ENCODE results near the gene POC1A. TPM values are rescaled to one million over a fixed set of nuclear protein-coding genes. Genes with fewer than 3 reads are reported as not detected.

POC1A gene
- total RNA-seq, 1 donor from 2014 or later: 4.7 TPM

GRCh38 chr3:52137311-52137710, 16.9 kb downstream of the POC1A start:
- H3K27me3 ChIP-seq (ENCODE audit: control insufficient read depth, insufficient read depth, low read length): no peaks in the 10 kb centered on the region
- TF ChIP-seq CTCF (IDR thresholded peaks at IDR 0.05; ENCODE audit: insufficient read depth, low read length, poor library complexity, severe bottlenecking): no peak
- H3K36me3 ChIP-seq (ENCODE audit: control insufficient read depth, insufficient read depth, low read length): no peaks in the 10 kb centered on the region
- no peak overlapping the region for H3K4me3 ChIP-seq (ENCODE audit: low read depth, low read length)
- no peak for DNase-seq (ENCODE audit: low read depth)

GRCh38 chr3:52136513-52136912, 17.7 kb downstream of the POC1A start:
- no peak overlapping the region for H3K4me3 ChIP-seq (ENCODE audit: low read depth, low read length)
- DNase-seq (ENCODE audit: low read depth): no peak
- no peaks in the 10 kb centered on the region for H3K27me3 ChIP-seq (ENCODE audit: control insufficient read depth, insufficient read depth, low read length)
- H3K36me3 ChIP-seq (ENCODE audit: control insufficient read depth, insufficient read depth, low read length): no peaks in the 10 kb centered on the region
- TF ChIP-seq CTCF (IDR thresholded peaks at IDR 0.05; ENCODE audit: insufficient read depth, low read length, poor library complexity, severe bottlenecking): no peak

- TF ChIP-seq CTCF (IDR thresholded peaks at IDR 0.05; ENCODE audit: insufficient read depth, low read length, poor library complexity, severe bottlenecking): no peak
- DNase-seq (ENCODE audit: low read depth): no peak
- H3K36me3 ChIP-seq (ENCODE audit: control insufficient read depth, insufficient read depth, low read length): no peaks in the 10 kb centered on the region
- no peaks in the 10 kb centered on the region for H3K27me3 ChIP-seq (ENCODE audit: control insufficient read depth, insufficient read depth, low read length)
- no peak overlapping the region for H3K4me3 ChIP-seq (ENCODE audit: low read depth, low read length)
Observed at GRCh38 chr3:52135332-52135731, 18.9 kb downstream of the POC1A start.

- Histone ChIP-seq H3K27me3 (ENCODE audit: control insufficient read depth, insufficient read depth, low read length) (no peaks in the 10 kb centered on the region), H3K4me3 (ENCODE audit: low read depth, low read length) (no peak overlapping the region)
Observed at GRCh38 chr3:52134761-52135160, 19.5 kb downstream of the POC1A start.

GRCh38 chr3:52132930-52133329, 21.3 kb downstream of the POC1A start:
- Histone ChIP-seq H3K36me3 (ENCODE audit: control insufficient read depth, insufficient read depth, low read length) (no peaks in the 10 kb centered on the region), H3K27me3 (ENCODE audit: control insufficient read depth, insufficient read depth, low read length) (no peaks in the 10 kb centered on the region), H3K4me3 (ENCODE audit: low read depth, low read length) (no peak overlapping the region)
- no peak for DNase-seq (ENCODE audit: low read depth)
- no peak for TF ChIP-seq CTCF (IDR thresholded peaks at IDR 0.05; ENCODE audit: insufficient read depth, low read length, poor library complexity, severe bottlenecking)

More at GRCh38 chr3:52134761-52135160, 19.5 kb downstream of the POC1A start:
- TF ChIP-seq CTCF (IDR thresholded peaks at IDR 0.05; ENCODE audit: insufficient read depth, low read length, poor library complexity, severe bottlenecking): no peak
- DNase-seq (ENCODE audit: low read depth): no peak
- no peaks in the 10 kb centered on the region for H3K36me3 ChIP-seq (ENCODE audit: control insufficient read depth, insufficient read depth, low read length)

GRCh38 chr3:52132041-52132440, 22.2 kb downstream of the POC1A start:
- Histone ChIP-seq H3K27me3 (ENCODE audit: control insufficient read depth, insufficient read depth, low read length) (no peaks in the 10 kb centered on the region), H3K36me3 (ENCODE audit: control insufficient read depth, insufficient read depth, low read length) (no peaks in the 10 kb centered on the region), H3K4me3 (ENCODE audit: low read depth, low read length) (no peak overlapping the region)
- no peak for TF ChIP-seq CTCF (IDR thresholded peaks at IDR 0.05; ENCODE audit: insufficient read depth, low read length, poor library complexity, severe bottlenecking)
- DNase-seq (ENCODE audit: low read depth): no peak
